Measurements from ENCODE around the gene CRELD2. TPM values are rescaled to one million over a fixed set of nuclear protein-coding genes. Genes with fewer than 3 reads are reported as not detected.

Gene CRELD2
- total RNA-seq, 6 experiments from 2014 or later = 67.9 to 86.8 (median 78.5) TPM

DNA sequence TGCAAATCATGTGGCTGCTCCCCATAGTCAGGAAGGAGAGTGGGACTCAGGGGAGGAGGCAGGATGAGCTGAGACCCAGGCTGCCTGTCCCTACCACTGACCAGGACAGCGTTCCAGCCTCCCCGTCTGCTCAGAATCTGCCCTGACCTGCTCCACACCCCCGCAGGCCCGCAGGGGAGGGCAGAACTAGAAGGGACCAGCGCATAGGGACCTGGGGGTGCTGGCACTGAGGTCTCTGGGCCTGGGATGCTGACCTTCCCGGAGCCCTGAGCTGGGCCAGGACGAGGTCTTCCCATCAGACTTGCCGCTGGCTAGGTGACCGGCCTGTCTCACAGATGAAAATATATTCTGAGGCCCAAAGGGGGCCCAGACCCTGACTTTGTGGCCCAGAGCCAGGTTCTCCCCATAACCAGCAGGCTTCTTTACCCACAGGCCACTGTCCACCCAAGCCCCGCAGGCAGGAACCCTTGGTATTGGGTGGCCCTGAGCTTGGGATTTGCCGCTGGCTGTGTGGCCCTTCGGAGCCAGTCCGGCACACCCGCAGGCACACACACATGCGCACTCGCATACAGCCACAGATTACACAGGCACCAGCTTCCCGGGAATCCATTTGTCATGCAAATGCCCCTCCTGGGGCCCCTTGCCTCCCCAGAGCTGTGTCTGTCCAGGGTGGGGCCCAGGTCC, 28.3 kb downstream of the CRELD2 start:
- Mint-ChIP-seq H3K36me3 (ENCODE audit: low read depth) (no peaks in the 10 kb centered on the region), H3K9me3 (no peaks in the 10 kb centered on the region), H3K27me3 (ENCODE audit: insufficient read depth) (no peaks in the 10 kb centered on the region; the same call in 1 of the 2 replicates), H3K4me3 (no peak overlapping the region), H3K27ac (no peak overlapping the region), H3K4me1 (ENCODE audit: low read depth) (peaks cover under 1% of the 10 kb centered on the region; the same call in 1 of the 2 replicates)
- TF ChIP-seq, protein P1, sequence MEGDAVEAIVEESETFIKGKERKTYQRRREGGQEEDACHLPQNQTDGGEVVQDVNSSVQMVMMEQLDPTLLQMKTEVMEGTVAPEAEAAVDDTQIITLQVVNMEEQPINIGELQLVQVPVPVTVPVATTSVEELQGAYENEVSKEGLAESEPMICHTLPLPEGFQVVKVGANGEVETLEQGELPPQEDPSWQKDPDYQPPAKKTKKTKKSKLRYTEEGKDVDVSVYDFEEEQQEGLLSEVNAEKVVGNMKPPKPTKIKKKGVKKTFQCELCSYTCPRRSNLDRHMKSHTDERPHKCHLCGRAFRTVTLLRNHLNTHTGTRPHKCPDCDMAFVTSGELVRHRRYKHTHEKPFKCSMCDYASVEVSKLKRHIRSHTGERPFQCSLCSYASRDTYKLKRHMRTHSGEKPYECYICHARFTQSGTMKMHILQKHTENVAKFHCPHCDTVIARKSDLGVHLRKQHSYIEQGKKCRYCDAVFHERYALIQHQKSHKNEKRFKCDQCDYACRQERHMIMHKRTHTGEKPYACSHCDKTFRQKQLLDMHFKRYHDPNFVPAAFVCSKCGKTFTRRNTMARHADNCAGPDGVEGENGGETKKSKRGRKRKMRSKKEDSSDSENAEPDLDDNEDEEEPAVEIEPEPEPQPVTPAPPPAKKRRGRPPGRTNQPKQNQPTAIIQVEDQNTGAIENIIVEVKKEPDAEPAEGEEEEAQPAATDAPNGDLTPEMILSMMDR (IDR thresholded peaks at IDR 0.05) = no peak
- DNase-seq = no peak

DNA sequence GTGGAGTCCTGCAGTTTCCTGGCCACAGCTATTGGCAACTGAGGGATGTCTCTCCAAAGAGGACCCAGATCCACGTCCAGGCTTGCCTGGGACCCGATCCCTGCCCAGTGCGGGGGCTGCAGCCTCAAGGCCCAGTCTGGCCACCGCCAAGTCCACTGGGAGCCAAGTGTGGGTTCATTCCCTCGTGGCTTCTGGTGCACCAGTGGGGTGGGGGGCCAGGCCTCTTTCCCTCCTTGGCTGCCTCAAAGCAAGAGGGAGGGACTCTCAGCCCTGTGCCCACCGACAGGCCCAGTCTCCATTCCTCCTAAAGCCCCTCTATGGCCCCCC, 28.8 kb downstream of the CRELD2 start:
- Mint-ChIP-seq H3K27me3 (ENCODE audit: insufficient read depth) (no peaks in the 10 kb centered on the region; the same call in 1 of the 2 replicates), H3K4me1 (ENCODE audit: low read depth) (peaks cover 6% of the 10 kb centered on the region), H3K36me3 (ENCODE audit: low read depth) (no peaks in the 10 kb centered on the region), H3K27ac (no peak overlapping the region), H3K9me3 (no peaks in the 10 kb centered on the region), H3K4me3 (no peak overlapping the region)
- TF ChIP-seq, protein P1 (IDR thresholded peaks at IDR 0.05) = no peak
- no peak for DNase-seq

DNA sequence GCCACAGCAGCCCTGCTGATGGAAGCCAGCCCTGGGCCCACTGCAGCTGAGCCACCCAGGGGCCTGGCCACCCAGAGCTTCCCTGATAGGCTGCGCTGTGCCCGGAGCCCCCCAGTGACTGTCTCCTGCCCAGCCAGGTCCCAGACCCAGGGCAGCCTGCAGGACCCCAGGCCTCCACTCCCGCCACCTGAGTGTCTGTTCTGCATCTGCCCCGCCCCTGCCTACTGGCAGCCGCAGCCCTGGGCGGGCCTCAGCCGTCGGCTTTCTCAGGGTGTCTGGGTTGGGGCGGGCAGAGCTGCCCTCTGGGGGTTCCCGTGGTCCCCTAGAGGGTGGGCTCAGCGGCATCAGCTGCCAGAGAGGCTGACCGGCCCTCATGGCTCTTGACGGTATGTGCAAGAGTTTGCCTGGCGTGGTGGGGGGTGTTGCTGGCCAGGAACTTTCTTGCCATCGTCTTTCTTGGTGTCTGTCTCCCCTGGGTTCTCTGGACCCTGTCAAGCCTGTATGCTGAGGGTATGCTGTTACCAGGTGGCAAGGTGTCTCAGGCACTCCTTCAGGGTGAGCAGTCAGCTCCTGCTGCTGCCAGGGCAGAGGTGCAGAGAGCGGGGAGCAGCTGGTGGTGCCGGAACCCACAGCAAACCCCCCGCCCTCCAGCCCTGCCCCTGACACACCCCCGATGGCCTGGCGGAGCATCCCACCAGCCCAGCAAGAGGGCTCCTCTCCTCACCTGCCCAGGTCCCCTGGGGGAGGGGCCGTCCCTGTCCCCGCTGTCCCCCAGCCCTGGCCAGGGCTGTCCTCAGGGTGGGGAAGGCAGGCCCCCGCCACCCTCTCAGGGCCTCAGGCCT, 29.9 kb downstream of the CRELD2 start:
- DNase-seq = no peak
- Mint-ChIP-seq H3K27me3 (ENCODE audit: insufficient read depth) (no peaks in the 10 kb centered on the region; the same call in 1 of the 2 replicates), H3K4me1 (ENCODE audit: low read depth) (peaks cover 10% of the 10 kb centered on the region), H3K36me3 (ENCODE audit: low read depth) (no peaks in the 10 kb centered on the region), H3K9me3 (no peaks in the 10 kb centered on the region), H3K27ac (no peak overlapping the region), H3K4me3 (no peak overlapping the region)
- TF ChIP-seq, protein P1 (IDR thresholded peaks at IDR 0.05) = no peak

DNA sequence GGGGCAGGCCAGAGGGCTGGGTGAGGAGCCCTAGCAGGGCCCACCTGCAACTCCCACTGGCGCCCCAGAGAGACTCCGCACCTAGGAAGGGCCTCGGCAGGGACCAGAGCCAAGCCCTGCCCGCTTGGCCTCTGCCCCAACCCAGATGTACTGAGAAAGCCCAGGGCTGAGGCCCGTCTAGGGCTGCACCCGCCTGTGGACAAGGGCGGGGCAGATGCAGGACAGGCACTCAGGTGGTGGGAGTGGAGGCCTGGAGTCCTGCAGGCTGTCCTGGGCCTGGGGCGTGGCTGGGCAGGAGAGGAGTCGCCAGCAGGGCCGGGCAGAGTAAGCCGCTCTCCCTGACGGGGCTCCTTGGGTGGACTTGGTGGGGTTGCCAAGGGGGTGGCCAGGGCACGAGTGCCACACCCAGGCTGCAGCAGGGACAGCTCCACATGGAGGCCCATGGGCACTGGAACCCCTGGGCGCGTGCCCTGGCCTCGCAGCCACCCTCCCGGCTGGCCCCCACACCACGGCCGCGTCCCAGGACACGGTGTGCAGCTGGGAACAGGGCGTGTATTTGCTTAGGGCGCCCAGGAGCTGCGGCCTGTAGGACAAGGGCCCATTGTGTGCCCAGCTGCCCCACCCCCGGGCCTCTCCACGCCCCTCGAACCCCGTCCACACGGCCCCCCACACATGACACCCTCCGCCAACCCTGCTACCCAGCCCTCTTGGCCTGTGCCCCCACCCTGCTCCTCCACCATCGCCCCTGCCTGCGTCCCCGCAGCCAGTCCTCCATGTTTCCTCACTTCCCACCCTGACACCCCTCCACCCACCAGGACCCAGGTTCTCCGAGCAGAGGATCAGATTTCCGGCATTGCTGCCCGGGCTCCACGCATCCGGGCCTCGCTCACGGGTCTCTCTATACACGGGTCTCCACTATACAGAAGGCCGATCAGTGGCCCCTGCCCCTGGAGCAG, 30.8 kb downstream of the CRELD2 start:
- H3K27ac Mint-ChIP-seq = no peak overlapping the region
- H3K4me3 Mint-ChIP-seq = no peak overlapping the region
- TF ChIP-seq, protein P1 (IDR thresholded peaks at IDR 0.05) = no peak
- DNase-seq = no peak
- H3K4me1 Mint-ChIP-seq (ENCODE audit: low read depth) = peaks cover 10% of the 10 kb centered on the region
- no peaks in the 10 kb centered on the region for H3K9me3 Mint-ChIP-seq
- H3K36me3 Mint-ChIP-seq (ENCODE audit: low read depth) = no peaks in the 10 kb centered on the region
- H3K27me3 Mint-ChIP-seq (ENCODE audit: insufficient read depth) = no peaks in the 10 kb centered on the region; the same call in 1 of the 2 replicates

DNA sequence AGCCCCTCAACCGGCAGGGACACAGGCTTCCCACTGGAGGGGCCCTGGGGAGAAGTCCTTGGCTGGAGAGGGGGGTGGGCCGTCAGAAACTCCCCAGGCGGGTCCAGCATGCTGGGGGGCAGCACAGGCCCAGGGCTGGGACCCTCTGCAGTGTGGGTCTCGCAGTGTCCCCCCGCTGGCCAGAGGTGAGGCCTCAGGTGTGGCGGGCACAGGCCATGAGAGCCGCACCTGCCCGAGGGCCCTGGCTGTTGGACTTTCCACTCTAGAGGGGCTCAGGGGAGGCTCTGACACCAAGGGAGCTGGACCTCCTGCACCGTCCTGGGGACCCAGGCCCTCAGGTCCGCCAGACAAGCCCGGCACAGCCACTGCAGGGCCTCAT, 31.5 kb downstream of the CRELD2 start:
- Mint-ChIP-seq H3K36me3 (ENCODE audit: low read depth) (no peaks in the 10 kb centered on the region), H3K9me3 (no peaks in the 10 kb centered on the region), H3K27me3 (ENCODE audit: insufficient read depth) (no peaks in the 10 kb centered on the region; the same call in 1 of the 2 replicates), H3K4me1 (ENCODE audit: low read depth) (peaks cover 10% of the 10 kb centered on the region), H3K27ac (no peak overlapping the region), H3K4me3 (no peak overlapping the region)
- TF ChIP-seq, protein P1 (IDR thresholded peaks at IDR 0.05) = no peak
- DNase-seq = no peak

All from HFFc6 (cell line).